Pancreas (tissue), 10 donors: ENCODE results near the gene PPID. TPM values are rescaled to one million over a fixed set of nuclear protein-coding genes. Genes with fewer than 3 reads are reported as not detected.
"Not testable (repeated sequence)": the region's sequence is repeated elsewhere in the genome, so short reads cannot be mapped to it uniquely, and the experiment has no call there.

Source experiments
- ATAC-seq, 4 donors: fragments of 200-7000 bp; cut with Tn5 transposase; one replicate each; pipeline versions ENCODE4 v1.8.0 to v1.9.1; 2020; ENCODE audit warnings: mild to moderate bottlenecking in 4 of 4, moderate library complexity in 4 of 4
- DNase-seq, 6 donors: peaks; one replicate each; pipeline ENCODE4 v3.0.0-alpha.2; 2020
- FAIRE-seq: peaks from 2 replicates; lab custom pipeline; 2012; peaks lifted over from hg19 to GRCh38; lab: Jason Lieb, UNC
- H3K27ac ChIP-seq, 4 donors: fragments of 200-600 bp; sonication (generic); 1 replicate in 3 of 4; 2 replicates in 1 of 4; pipeline versions ENCODE4 v1.5.0 to v1.8.0; 2020
- H3K27me3 ChIP-seq, 4 donors: fragments of 200-600 bp; one replicate each; pipeline ENCODE4 v1.8.0; 2021
- H3K36me3 ChIP-seq, 3 donors: fragments of 200-600 bp; sonication (generic) in 1 of 3; one replicate each; pipeline versions ENCODE4 v1.5.0 to v1.8.0; 2020 to 2021
- H3K4me1 ChIP-seq, 3 donors: fragments of 200-600 bp; one replicate each; pipeline ENCODE4 v1.8.0; 2021
- H3K4me3 ChIP-seq, 4 donors: fragments of 200-600 bp; sonication (generic) in 2 of 4; one replicate each; pipeline versions ENCODE4 v1.5.0 to v1.8.0; 2020 to 2021
- H3K9me3 ChIP-seq, 4 donors: fragments of 200-600 bp; one replicate each; pipeline ENCODE4 v1.8.0; 2021
- WGBS, 2 donors: extraction: QIAGEN DNeasy Blood & Tissue Kit; methylation state at CpG; one replicate each; pipeline ENCODE4 v1.1.7; 2013; 5-methylcytosine and 5-hydroxymethylcytosine counted together
- intact Hi-C, 3 donors: fragments of 100-400 bp; cut with DNase I; formaldehyde crosslinking; loops; one replicate each; pipeline versions ENCODE4 v1.11.1 to v1.14.2; 2022
- polyA plus RNA-seq, 2 donors: library from polyadenylated mRNA; stranded (reverse); fragments of 200-250 nt; gene quantifications; one replicate each; pipeline ENCODE4 v1.2.3, GENCODE V29; 2013
- total RNA-seq, 6 donors: library from RNA; stranded (reverse); fragmentation: NEBNext Ultra II Directional in 4 of 6; extraction: Animal tissue kit (Norgen Biotek cat#: 25700) in 4 of 6; gene quantifications; one replicate each; pipeline versions ENCODE4 v1.2.1 to v1.2.4, GENCODE V29; 2021 to 2023
- TF ChIP-seq, protein P1 (sequence below), 4 donors: fragments of 200-600 bp; sonication (generic) in 3 of 4; IDR thresholded peaks; one replicate each; pipeline versions ENCODE4 v1.5.0 to v1.8.0; 2021; ENCODE audit warnings: antibody characterized with exemption in 4 of 4
- donor health status: healthy with polysubstance abuse.
- donor health status: DM: no; HTN: no; CAD: no; lungs with moderate emphysema.
- donor health status: DM: no; HTN: no; CAD: no.
- donor health status: control.
- donor health status: control.
- donor health status: Bipolar disorder and iron deficiency.
- donor health status: DM: yes; HTN: yes; CAD: no.
- donor health status: DM: no; HTN: no; CAD: no.
- donor health status: DM: no; HTN: no; CAD: no.
- donor health status: DM: yes; HTN: yes; CAD: no.

The PPID gene
- total and polyA plus RNA-seq, 8 donors, result 5.6 to 14.5 (median 8.3) TPM

DNA sequence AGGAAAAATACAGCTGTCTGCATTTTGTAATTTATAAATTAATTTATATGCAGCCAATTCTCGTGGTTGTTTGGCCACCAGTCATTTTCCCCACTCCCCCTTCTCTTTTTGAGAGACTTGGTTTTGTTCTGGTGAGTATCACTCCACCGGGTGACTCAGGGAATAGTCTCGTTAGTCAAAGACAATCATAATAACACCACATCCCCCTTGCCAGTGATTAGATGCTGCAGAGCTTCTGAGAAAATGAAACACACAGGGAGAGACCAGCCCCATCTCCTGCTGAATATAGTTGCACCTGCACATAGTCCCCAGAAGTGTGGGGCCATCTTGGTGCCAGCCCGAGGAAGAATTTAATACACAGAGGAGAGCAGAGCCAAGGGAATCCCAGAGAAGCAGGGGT lies 37.7 kb upstream of the PPID start:
- intact Hi-C loops, result no loop called here
- TF ChIP-seq, protein P1, sequence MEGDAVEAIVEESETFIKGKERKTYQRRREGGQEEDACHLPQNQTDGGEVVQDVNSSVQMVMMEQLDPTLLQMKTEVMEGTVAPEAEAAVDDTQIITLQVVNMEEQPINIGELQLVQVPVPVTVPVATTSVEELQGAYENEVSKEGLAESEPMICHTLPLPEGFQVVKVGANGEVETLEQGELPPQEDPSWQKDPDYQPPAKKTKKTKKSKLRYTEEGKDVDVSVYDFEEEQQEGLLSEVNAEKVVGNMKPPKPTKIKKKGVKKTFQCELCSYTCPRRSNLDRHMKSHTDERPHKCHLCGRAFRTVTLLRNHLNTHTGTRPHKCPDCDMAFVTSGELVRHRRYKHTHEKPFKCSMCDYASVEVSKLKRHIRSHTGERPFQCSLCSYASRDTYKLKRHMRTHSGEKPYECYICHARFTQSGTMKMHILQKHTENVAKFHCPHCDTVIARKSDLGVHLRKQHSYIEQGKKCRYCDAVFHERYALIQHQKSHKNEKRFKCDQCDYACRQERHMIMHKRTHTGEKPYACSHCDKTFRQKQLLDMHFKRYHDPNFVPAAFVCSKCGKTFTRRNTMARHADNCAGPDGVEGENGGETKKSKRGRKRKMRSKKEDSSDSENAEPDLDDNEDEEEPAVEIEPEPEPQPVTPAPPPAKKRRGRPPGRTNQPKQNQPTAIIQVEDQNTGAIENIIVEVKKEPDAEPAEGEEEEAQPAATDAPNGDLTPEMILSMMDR (IDR thresholded peaks at IDR 0.05), result no peak
- Histone ChIP-seq H3K27me3 (no peaks in the 10 kb centered on the region), H3K4me1 (no peaks in the 10 kb centered on the region), H3K4me3 (no peak overlapping the region), H3K27ac (no peak overlapping the region), H3K9me3 (no peaks in the 10 kb centered on the region), H3K36me3 (no peaks in the 10 kb centered on the region)
- 78 to 83% methylated on average over 4 of the region's 4 CpGs for WGBS, 2 donors
- no peak for ATAC-seq
- no peak for FAIRE-seq
- DNase-seq, result no peak

DNA sequence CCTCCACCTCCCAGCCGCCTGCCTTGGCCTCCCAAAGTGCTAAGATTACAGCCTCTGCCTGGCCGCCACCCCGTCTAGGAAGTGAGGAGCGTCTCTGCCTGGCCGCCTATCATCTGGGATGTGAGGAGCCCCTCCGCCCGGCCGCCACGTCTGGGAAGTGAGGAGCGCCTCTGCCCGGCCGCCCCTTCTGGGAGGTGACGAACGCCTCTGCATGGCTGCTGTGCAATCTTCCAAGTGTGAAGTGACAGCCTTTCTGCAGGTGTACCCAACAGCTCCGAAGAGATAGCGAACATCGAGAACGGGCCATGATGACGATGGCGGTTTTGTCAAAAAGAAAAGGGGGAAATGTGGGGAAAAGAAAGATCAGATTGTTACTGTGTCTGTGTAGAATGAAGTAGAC lies 36.3 kb upstream of the PPID start:
- intact Hi-C loops, H3K27ac ChIP-seq, H3K27me3 ChIP-seq, ATAC-seq, H3K9me3 ChIP-seq, FAIRE-seq, H3K4me3 ChIP-seq, H3K36me3 ChIP-seq, H3K4me1 ChIP-seq: not testable (repeated sequence)
- 96 to 99% methylated on average over 19 of the region's 20 CpGs for WGBS, 2 donors
- DNase-seq, result peak in 1 of 6 donors; percentile 14

DNA sequence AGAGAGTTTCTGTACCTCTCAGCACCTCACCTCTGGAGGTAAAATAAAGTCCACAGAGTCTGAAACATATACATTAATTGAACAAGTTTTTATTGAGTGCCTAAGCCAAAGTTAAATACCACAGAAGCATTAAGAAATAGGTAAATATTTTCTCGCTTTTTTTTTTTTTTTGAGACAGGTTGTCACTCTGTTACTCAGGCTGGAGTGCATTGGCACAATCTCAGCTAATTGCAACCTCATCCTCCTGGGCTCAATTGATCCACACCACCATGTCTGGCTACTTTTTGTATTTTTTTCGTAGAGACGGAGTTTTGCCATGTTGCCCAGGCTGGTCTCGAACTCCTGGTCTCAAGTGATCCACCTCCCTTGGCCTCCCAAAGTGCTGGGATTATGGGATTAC lies 35.5 kb upstream of the PPID start:
- H3K36me3 ChIP-seq, result no peaks in the 10 kb centered on the region
- H3K27ac ChIP-seq, result no peak overlapping the region
- TF ChIP-seq, protein P1 (IDR thresholded peaks at IDR 0.05), result no peak
- no peaks in the 10 kb centered on the region for H3K9me3 ChIP-seq
- FAIRE-seq, result no peak
- ATAC-seq, result no peak
- WGBS, 2 donors, result 82 to 87% methylated on average over 4 of the region's 4 CpGs
- no peak overlapping the region for H3K4me3 ChIP-seq
- H3K27me3 ChIP-seq, result no peaks in the 10 kb centered on the region
- intact Hi-C loops, result no loop called here
- no peaks in the 10 kb centered on the region for H3K4me1 ChIP-seq
- DNase-seq, result no peak

DNA sequence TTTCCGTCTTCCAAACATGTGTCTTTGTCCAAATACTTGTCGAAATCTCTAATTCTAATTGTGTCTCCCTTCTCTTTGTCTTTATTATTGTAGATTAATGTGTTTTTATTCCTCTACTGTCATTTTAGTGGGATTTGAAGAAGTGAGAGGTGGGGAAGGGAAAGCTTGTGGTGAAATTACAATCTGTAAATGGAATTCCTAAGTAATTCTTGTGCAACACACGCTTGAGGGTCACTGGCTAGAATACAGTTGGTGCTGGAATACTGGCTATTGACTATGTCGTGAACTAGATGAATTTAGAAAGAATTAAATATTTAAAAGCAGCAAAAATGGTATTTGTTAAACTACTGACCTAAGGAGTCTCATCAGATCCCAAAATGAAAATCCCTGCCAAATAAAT lies 34.9 kb upstream of the PPID start:
- intact Hi-C loops, result no loop called here
- 73 to 86% methylated on average over 4 of the region's 4 CpGs for WGBS, 2 donors
- DNase-seq, result no peak
- no peaks in the 10 kb centered on the region for H3K9me3 ChIP-seq
- H3K27me3 ChIP-seq, result no peaks in the 10 kb centered on the region
- no peak for ATAC-seq
- no peak for FAIRE-seq
- H3K27ac ChIP-seq, result no peak overlapping the region
- H3K4me3 ChIP-seq, result no peak overlapping the region
- TF ChIP-seq, protein P1 (IDR thresholded peaks at IDR 0.05), result no peak
- H3K4me1 ChIP-seq, result no peaks in the 10 kb centered on the region
- H3K36me3 ChIP-seq, result no peaks in the 10 kb centered on the region

DNA sequence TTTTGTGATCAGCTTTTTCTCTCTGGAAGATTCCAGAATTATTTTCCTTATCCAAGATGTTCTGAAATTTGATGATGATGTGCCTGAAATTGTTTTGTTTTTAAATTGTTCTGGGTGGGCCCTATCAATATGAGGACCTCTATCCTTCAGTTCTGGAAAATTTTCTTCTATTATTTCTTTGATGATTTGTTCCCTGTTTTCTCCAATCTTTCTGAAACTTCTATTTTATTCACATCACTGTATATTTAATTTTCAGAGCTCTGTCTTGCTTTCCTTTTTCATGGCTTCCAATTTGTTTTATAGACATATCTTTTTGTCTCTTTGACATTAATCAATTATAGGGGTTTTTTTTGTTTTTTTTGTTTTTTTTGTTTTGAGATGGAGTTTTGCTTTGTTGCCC lies 33.4 kb upstream of the PPID start:
- Histone ChIP-seq H3K27ac (no peak overlapping the region), H3K4me1 (no peaks in the 10 kb centered on the region), H3K36me3 (no peaks in the 10 kb centered on the region), H3K4me3 (no peak overlapping the region), H3K9me3 (no peaks in the 10 kb centered on the region), H3K27me3 (no peaks in the 10 kb centered on the region)
- FAIRE-seq (no peak), DNase-seq (no peak), ATAC-seq (no peak)
- TF ChIP-seq, protein P1 (IDR thresholded peaks at IDR 0.05), result no peak
- intact Hi-C loops, result no loop called here

DNA sequence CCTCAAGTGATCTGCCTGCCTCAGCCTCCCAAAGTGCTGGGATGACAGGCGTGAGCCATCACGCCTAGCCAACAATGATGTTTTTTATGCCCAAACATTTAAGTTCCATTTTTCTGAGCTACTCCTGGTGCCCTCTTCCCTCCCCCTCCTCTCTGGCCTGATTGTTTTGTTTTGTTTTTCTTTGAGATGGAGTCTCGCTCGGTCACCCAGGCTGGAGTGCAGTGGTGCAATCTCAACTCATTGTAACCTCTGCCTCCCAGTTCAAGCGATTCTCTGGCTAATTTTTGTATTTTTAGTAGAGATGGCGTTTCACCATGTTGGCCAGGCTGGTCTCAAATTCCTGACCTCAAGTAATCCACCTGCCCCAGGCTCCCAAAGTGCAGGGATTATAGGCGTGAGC lies 32.6 kb upstream of the PPID start:
- 92 to 93% methylated on average over 7 of the region's 7 CpGs for WGBS, 2 donors
- H3K36me3 ChIP-seq, H3K4me1 ChIP-seq, intact Hi-C loops, DNase-seq, ATAC-seq, FAIRE-seq, H3K27ac ChIP-seq, H3K4me3 ChIP-seq, H3K27me3 ChIP-seq, H3K9me3 ChIP-seq: not testable (repeated sequence)
